Activated CD4-positive, CD25-positive, alpha-beta regulatory T cell treated with anti-CD3 and anti-CD28 coated beads, Interleukin-2, amount 50 U/mL, for 72 hours (primary cell): ENCODE results near the gene NT5DC1.

ENCODE experiments used
- DNase-seq: peaks from one replicate; pipeline ENCODE4 v3.0.0; 2021

The NT5DC1 gene

DNA sequence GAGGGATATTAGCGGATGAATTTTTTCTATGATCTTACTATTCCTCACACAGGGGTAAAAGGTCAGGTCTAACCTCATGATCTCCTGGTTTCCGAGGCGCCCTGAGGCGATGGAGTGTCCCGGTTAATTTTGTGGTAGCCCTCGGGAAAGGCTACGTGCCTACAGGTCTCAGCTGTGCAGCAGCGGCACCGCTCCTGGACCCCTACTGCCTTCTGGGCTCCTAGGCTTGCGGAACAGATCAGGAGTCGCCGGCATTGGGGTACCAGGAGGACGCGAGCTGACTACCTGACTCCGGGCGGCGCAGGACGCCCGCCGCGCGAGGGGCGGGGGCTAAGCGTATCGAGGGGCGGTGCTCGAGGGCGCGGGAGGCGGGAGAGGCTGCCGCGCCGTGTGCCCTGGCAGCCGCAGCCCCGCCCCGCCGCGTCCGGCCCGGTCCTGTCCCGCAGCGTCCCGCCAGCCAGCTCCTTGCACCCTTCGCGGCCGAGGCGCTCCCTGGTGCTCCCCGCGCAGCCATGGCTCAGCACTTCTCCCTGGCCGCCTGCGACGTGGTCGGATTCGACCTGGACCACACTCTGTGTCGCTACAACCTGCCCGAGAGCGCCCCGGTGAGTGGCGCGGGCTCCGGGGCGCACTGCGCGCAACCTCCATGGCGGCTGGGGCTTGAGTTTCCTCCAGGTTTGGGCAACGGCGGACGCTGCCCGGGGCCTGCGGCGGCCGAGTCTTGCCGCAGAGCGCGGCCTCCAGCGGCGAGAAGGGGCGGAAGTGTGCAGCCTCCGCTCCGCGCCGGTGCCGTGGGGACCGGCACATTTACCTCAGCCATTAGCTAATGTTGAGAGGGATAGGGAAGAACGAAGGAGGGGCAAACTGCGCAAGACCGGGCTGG is at the start of gene NT5DC1:
Gene NT5DC1 (plus strand): TSS at position 435 of the 883 bp plus-strand sequence. CDS start 78 bp downstream, at position 513.
- peak; percentile 91 for DNase-seq

DNA sequence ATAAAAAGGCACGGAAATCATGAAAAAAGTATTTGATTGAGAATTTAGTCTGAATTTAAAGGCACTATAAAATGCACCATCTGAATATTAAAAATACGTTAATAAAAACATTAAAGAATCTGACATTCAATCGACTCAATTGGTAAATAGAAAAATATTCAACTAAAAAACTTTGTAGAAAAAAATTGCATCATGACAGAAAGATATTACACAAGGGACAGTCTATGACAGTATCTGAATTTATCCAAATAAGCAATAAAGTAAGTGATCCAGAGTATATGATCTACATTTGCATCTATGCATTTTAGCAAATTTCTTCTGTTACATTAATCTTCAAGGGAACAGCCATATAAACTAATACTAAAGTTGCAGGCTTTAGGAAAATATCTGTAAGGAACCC is 49.4 kb upstream of the NT5DC1 start:
- no peak for DNase-seq

DNA sequence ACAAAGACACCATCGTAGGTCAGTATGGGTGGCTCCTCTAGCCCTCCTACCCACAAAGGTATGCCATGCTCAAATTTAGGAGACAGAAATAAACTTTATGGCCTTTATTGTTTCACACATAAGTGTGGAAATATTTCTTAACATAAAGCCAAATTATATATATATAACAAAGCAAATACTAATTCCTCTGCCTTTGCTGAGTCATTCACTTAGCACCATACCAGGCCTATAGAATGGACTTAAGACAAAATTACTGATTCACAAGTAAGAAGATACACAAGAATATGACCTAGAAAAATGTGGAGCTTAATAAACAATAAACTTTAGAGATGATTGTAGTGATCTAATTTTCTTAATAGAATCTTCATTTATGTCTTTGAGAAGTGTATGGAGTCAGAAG is 45.1 kb upstream of the NT5DC1 start:
- no peak for DNase-seq

DNA sequence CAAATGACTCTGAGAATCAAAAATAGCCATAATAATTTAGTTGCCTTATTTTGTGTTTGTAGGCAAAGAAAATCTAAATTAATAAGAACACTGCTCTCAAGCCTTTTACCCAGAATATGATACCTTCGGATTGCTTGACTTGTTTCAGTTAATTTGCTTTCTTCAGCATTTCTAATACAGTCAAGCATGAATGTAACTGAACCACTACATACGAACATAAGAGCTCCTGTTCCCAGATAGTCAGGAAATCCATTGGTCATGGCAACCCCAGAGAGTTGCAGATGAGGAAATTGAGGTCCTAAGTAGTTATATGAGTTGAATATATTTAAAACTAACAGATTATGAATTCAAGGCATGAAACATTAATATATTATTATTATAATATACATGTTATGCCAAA is 42.9 kb upstream of the NT5DC1 start:
- DNase-seq, result no peak

- no peak for DNase-seq
These were observed 40.7 kb upstream of the NT5DC1 start for GRCh38 chr6:116059713-116060571.

DNA sequence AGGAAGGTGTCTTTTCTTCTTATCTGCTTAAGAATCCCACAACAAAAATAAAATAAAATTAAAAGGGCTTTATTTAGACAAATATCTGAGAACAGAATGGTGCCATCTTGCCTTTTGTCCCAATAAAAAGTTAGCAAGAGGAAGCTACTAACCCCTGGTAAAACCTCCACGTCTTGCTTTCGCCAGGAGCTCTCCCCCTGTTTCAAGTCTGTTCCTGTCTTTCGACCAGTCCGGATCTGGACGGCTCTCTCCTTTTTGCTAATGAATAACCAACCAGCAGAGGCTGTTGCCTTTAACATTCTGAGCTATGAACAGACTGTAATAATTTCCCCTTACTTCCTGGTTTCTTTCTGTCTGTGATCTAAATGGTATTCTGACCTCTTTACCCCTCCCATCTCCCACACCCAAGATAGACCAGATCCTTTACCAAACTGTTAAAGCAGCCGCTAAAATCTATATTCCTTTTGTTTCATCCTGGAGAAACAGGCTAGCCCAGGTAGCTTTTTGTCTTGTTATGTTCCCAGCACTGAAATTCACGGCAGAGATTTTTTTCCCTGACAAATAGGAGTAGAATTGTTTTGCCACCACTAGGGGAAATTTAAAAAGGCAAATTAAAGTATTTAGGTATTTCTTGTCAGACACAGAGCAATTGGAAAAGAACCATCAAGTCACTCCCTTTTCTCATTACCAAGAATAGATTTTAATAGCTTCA is 39.9 kb upstream of the NT5DC1 start, which contains the start of gene FRK:
Gene FRK (minus strand): TSS at position 320 of the 712 bp plus-strand sequence. CDS start 580 bp downstream, outside the sequence.
- DNase-seq, result no peak

- DNase-seq, result no peak
These were observed 38.2 kb upstream of the NT5DC1 start for GRCh38 chr6:116062496-116062895.

DNA sequence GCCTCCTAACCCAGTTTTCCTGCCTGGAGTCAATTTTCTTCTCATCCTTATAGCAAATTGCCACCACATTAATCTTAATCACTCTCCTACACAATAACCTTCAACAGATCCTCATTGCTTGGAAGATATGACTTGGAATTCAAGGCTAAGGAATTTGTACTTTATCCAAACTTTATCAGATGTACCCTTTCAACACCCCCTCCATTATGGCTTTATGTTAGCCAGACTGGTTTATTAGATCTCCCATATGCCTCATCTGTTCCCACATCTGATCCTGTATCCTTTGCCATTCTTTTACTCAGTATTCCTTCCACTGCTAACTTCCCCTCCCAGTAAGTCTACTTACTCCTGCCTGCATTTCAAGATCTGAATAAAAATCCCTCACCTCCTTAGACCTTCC is 36.0 kb upstream of the NT5DC1 start:
- no peak for DNase-seq

DNA sequence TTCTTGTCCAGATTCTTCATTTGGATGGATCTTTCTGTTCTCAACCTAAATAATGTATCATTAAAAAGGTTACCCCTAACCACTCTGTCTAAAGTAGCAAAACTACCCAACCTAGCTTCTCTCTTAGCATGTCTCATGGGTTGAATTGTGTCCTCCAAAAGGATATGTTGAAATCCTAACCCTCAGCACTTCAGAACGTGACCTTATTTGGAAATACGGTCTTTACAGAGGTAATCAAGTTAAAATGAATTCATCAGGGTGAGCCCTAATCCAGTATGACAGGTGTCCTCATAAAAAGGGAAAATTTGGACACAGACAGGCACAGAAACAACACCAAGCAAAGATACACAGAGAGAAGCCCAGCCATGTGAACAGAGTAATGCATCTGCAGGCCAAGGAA is 33.9 kb upstream of the NT5DC1 start:
- DNase-seq, result no peak

GRCh38 chr6:116070101-116070500 is 30.6 kb upstream of the NT5DC1 start:
- DNase-seq, result no peak

DNA sequence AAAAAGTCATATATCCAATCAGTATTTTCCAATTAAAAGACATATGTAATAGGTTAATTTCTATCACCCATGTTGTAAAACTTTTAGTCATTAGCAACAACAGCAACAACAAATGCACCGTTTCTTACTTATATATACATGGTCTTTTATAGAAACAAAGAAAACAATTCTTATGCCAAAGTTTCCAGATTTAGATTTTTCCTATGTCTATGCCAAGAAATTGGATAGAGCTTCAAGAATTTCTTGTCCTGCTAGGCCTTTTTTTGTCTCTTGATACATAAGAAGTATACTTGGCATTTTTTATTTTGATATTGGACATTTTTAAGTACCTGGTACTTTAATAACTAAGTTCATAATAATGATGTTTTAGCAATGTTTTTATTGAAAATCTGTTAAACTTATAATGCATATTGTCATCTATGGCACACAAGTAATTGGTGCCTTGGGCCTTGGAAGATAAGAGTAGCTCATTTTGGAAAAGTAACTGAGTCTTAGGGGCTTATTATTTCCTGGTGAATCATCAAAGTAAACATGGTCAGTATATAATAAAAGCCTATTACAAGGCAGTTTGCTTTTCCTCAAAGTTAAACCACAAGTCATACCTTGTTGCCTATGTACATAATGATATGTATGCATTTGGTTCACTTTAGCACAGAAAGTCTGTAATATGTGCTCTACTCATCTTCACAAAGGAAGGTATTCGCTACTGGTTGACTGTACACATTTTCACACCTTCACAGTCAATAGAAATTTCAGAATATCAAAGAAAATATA is 29.9 kb upstream of the NT5DC1 start:
- no peak for DNase-seq

DNA sequence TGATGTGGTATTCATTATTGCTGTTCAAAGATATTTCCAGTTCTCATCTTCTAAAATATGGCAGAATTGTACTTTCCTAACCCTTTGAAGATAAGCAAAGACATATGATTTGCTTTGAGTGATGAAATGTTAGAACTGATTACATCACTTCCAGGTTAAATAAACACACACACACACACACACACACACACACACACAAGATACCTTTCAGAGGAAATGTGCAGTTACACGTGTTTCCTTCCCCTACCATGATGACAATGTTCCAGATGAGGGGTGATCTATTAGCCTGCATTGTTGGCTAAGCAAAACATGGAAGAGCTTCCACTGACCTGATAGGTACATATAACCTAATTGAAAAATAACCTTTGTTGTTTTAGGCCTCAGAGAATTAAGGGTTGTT is 28.3 kb upstream of the NT5DC1 start:
- no peak for DNase-seq

GRCh38 chr6:116073765-116074440 is 26.8 kb upstream of the NT5DC1 start:
- DNase-seq, result no peak

DNA sequence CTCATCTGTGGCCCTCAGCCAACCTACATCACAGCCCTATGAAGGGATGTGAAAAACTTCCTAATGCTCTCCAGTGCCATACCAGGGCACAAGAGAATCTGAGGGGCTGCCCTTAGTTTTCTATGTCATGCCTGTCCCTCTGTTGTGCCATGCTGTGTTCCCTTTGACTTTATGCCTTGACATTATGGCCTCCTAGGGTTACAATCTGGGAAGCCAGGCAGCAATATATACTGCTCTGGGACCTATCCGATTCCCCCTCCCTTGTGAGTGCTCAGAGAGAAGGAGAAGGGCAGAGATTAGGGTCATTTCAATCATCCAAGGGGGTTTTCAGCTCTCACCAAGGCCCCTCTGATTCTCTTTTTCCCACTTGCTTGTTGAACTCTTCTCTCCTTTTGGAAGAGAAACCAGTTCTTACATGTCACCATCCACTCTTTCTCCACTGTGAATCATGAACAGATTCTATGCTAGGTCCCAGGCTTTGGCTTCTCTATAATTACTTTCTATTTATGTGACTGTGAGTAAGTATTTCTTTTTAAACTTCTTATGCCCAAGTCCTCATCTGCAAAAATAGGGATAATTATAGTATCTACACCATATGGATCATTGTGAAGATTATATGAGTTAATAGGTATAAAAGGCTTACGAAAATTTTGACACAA is 25.8 kb upstream of the NT5DC1 start:
- DNase-seq, result no peak

DNA sequence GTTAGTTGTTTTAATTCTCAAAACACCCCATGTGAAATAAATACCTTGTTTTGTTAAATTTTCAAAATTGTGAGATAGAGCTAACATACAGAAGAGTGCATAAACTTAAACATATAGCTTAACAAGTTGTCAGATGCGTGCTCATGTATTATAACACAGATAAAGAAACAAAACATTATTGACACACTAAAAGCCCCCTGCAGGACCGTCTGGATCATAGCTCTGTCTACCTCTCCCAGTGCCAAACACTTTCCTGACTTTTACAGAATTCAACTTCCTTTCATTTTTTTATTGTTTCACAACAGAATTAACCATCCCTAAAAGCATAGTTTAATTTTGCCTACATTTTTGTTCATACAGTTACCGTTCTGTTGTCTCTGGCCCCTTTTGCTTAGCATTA is 22.1 kb upstream of the NT5DC1 start:
- DNase-seq, result no peak

DNA sequence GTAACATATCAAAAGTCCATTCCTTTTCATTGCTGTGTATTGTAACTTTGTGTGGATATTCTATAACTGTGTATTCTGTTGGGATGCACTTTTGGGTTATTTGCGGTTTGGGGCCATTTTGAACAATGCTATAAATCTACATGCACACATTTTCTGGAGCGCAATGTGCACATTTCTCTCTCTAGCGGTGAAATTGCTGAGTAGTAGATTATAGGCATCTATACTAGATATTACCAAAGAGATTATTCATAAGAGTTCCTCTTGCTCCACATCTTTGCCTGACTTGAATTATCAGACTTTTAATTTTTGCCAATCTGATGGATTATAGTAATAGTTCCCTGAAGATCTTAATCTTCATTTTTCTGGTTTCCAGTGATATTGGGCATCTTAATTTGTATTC is 21.7 kb upstream of the NT5DC1 start:
- no peak for DNase-seq

- DNase-seq, result no peak
These were observed 17.6 kb upstream of the NT5DC1 start for GRCh38 chr6:116083052-116083451.

DNA sequence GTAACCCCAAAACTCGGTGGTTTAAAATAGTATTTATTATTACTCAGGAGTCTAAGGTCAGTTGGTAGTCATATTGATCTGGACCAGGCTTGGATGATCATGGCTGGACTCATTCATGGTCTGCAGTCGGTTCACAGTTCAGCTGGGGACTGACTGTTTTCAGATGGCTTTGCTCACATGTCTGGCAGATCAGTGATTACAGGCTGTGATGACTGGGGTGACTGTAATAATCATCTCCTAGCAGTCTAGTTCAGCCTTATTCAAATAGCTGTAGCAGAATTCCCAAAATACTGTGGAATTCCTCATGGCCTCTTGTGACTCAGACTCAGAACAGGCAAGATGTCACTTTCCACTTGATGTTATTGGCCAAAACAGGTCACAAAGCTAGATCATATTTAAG is 16.4 kb upstream of the NT5DC1 start:
- no peak for DNase-seq

DNA sequence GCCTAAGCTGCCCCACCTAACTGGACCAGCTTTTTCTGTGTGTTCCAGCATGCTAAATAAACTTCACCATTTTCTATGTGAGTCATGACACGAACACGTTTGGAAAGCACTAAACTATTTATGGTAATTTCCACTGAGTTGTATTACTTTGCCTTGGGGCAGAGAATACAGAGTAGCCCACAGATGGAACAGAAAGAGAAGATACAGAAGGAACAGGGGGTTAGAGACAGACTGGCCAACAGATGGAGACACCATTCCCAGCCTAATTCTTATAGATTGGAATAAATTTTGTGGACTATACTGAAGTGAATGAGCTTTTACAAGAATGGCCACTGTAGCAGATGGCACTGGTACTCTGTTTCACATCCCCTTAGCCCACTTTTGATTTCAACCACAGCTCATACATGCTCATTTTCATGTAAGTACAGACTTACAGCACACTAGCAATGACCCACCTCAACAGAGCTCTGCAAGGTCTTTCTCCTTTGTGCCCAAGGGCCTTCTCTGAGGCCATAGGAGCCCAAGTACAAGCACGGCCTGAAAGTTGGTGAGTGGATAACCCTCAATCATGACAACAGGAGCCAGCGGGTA is 13.1 kb upstream of the NT5DC1 start:
- no peak for DNase-seq

DNA sequence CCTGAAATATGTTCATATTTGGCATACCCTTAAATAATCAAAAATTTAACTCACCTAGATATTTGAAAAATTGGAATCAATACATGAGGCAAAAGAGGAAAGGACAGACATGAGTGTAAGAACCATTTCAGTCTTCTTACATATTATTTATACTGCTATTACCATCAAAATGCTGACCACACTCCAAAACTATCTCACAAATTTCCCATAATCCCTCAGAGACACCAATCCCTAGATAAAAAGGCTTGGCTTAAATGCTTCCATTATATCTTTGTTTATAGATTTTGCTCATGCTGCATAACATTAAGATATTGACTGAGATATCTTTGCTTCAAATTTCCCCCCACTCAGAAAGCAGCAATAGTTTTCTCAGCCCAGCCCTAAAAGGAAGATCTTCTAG is 11.7 kb upstream of the NT5DC1 start:
- DNase-seq, result no peak

- no peak for DNase-seq
These were observed 10.4 kb upstream of the NT5DC1 start for GRCh38 chr6:116090251-116090650.
